Measurements from ENCODE around the gene TSPYL1. TPM values are rescaled to one million over a fixed set of nuclear protein-coding genes. Genes with fewer than 3 reads are reported as not detected.
A peak's percentile ranks its signal among the peaks of the same experiment; 100 is the strongest.

Gene TSPYL1
- total RNA-seq, 2 donors from 2014 or later = 60.0 to 74.9 TPM

DNA sequence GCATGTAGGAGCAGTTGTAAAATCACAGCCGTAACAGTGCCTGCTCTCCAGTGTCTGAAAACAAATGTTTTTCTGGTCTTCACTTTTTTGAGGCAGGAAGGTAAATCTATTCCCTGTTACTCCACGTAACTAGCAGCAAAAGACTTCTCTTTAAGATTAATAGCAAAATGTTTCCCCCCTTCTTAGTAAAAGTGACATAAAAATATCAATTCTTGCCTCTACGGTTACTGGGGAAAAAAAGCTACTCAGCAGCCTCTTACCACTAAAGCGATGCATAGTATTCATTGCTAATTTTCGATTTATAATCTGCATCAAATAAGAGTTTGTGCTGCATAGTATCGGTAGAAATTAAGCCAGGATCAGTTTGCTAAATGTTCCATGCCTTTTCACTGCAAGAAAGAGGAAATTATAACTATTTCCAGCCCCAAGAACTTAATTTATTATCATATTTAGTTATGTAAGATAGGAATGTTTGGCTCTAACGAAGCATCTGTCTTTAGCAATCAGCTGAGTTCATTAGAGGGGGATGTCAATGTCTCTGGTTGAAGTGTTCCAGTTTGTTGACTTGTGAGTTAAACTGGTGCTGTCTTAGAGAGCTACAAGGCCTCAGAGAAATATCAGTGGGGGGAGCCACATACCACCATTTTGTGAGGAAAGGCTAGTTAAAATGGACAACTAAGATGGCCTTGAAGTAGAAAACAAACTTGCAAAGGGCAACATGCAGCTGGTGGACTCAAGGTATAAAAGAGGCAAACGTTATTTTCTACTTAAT, 617 bp upstream of the TSPYL1 start:
- H3K4me1 ChIP-seq (ENCODE audit: control insufficient read depth in 1 of 2, low read depth in 2 of 2) = peaks cover 28 to 40% of the 10 kb centered on the region in 2 donors
- no peak for ATAC-seq (ENCODE audit: insufficient number of reproducible peaks, low FRiP score, low read depth)

DNA sequence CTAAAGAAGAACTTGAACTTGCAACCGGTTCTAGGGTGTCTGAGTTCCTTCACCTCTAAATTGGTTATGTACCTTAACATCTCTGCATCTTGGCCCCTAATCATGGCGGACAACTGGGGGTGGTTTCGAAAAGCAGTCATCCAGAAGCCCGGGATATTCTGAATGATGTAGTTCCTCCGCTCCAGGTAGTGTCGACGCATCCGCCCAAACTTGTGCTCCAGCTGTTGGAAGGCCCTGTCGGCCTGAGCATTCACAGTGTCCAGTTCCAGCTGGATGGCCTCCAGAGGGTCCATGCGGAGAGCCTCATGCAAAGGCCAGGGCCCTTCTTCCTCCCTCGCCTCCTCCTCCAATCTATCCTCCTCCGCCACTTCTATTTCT, 887 bp downstream of the TSPYL1 start:
- Histone ChIP-seq H3K9me3 (no peaks in the 10 kb centered on the region), H3K4me1 (ENCODE audit: control insufficient read depth in 1 of 2, low read depth in 2 of 2) (peaks cover 36 to 55% of the 10 kb centered on the region in 2 donors)

More for the DNA sequence above, 617 bp upstream of the TSPYL1 start:
- Histone ChIP-seq H3K36me3 (no peaks in the 10 kb centered on the region), H3K4me3 (peak overlapping the region; percentile 92), H3K9me3 (no peaks in the 10 kb centered on the region), H3K27me3 (replicated peaks; ENCODE audit: insufficient read depth) (no peaks in the 10 kb centered on the region), H3K27ac (peak overlapping the region; percentile 94 to 99)
- DNase-seq (ENCODE audit: low spot score) = no peak
- no peak for TF ChIP-seq CTCF (IDR thresholded peaks at IDR 0.05)

GRCh38 chr6:116278481-116278829, 1.3 kb downstream of the TSPYL1 start:
- H3K4me1 ChIP-seq (ENCODE audit: control insufficient read depth in 1 of 2, low read depth in 2 of 2) = peaks cover 36 to 59% of the 10 kb centered on the region in 2 donors
- peaks cover under 1% of the 10 kb centered on the region for H3K36me3 ChIP-seq
- ATAC-seq (ENCODE audit: insufficient number of reproducible peaks, low FRiP score, low read depth) (no peak), DNase-seq (ENCODE audit: low spot score) (no peak)
- H3K27ac ChIP-seq = peak overlapping the region; percentile 94 to 99
- H3K9me3 ChIP-seq = no peaks in the 10 kb centered on the region
- no peaks in the 10 kb centered on the region for H3K27me3 ChIP-seq (replicated peaks; ENCODE audit: insufficient read depth)
- no peak for TF ChIP-seq CTCF (IDR thresholded peaks at IDR 0.05)
- H3K4me3 ChIP-seq = peak overlapping the region; percentile 92

More for the DNA sequence above, 887 bp downstream of the TSPYL1 start:
- no peak for DNase-seq (ENCODE audit: low spot score)
- Histone ChIP-seq H3K27me3 (replicated peaks; ENCODE audit: insufficient read depth) (no peaks in the 10 kb centered on the region), H3K36me3 (no peaks in the 10 kb centered on the region), H3K4me3 (peak overlapping the region; percentile 92), H3K27ac (peak overlapping the region; percentile 94 to 99)
- ATAC-seq (ENCODE audit: insufficient number of reproducible peaks, low FRiP score, low read depth) = no peak
- no peak for TF ChIP-seq CTCF (IDR thresholded peaks at IDR 0.05)

DNA sequence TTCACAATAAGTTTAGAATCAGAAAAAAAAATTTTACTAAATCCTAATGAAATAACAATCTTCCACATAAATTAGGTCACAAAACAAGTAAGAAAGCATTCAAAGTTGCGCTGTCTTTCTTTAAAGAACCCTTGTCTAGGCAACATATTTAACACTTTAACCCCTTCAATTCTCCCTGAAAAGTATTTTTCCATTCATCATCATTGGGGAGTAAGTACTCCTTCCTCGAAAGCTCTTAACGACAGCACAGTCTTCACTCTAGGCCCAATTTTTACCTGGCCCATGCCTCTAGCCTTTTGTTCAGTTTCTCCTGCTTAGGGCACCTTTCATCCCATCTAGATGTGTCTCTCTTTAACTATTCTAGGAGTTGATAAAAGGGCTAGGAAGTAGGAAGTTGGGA, 2.6 kb downstream of the TSPYL1 start:
- ATAC-seq (ENCODE audit: insufficient number of reproducible peaks, low FRiP score, low read depth) (no peak), DNase-seq (ENCODE audit: low spot score) (no peak)
- peaks cover 36 to 64% of the 10 kb centered on the region in 2 donors for H3K4me1 ChIP-seq (ENCODE audit: control insufficient read depth in 1 of 2, low read depth in 2 of 2)
- H3K36me3 ChIP-seq = peaks cover 9% of the 10 kb centered on the region
- peak overlapping the region; percentile 92 for H3K4me3 ChIP-seq
- peak overlapping the region; percentile 8 to 94 for H3K27ac ChIP-seq
- no peaks in the 10 kb centered on the region for H3K9me3 ChIP-seq
- H3K27me3 ChIP-seq (replicated peaks; ENCODE audit: insufficient read depth) = no peaks in the 10 kb centered on the region
- TF ChIP-seq CTCF (IDR thresholded peaks at IDR 0.05) = no peak

DNA sequence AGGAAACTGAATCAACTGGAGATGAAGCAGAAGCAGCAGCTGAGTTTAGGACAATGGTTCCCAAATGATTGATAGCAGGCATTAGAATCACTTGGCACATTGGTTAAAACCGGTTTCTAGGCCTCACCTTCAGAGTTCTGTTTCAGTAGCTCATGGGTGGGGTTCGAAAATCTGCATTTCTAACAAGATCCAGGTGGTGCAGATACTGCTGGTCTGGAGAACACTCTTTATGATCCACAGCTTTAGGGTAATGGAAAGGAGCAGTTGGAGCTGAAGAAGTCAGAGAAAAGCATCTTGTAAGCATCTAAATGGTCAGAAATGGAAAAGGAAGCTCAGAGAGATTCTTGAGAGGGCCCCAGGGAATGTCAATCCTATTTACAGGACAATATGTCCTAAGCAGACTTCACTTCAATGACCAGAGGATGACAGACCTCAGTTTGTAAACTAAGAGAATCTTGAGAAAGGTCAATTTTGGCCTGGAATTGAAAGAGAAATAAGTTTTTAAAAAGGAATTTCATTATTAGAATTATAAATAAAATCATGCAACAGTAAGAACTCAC, 8.5 kb downstream of the TSPYL1 start:
- Histone ChIP-seq H3K4me3 (no peak overlapping the region), H3K9me3 (no peaks in the 10 kb centered on the region), H3K4me1 (ENCODE audit: control insufficient read depth in 1 of 2, low read depth in 2 of 2) (peaks cover 17 to 37% of the 10 kb centered on the region in 2 donors), H3K36me3 (peaks cover 16% of the 10 kb centered on the region), H3K27me3 (replicated peaks; ENCODE audit: insufficient read depth) (no peaks in the 10 kb centered on the region), H3K27ac (no peak overlapping the region)
- no peak for TF ChIP-seq CTCF (IDR thresholded peaks at IDR 0.05)
- DNase-seq (ENCODE audit: low spot score) (no peak), ATAC-seq (ENCODE audit: insufficient number of reproducible peaks, low FRiP score, low read depth) (no peak)

All from thoracic aorta (tissue), 2 donors.